ENCODE measurements around the gene APOBEC3G. TPM values are rescaled to one million over a fixed set of nuclear protein-coding genes. Genes with fewer than 3 reads are reported as not detected.

APOBEC3G gene
- total and polyA plus RNA-seq, 2 of the 13 experiments (the other 11 are each of a cell fraction or from before 2014, with no cell fraction given), result 3.2 to 4.1 TPM

GRCh38 chr22:39125622-39126021, 48.5 kb downstream of the APOBEC3G start:
- Histone ChIP-seq H3K36me3 (replicated peaks in 1 of 2; ENCODE audit: control insufficient read depth in 1 of 2, insufficient read depth in 2 of 2, low read length in 2 of 2) (no peaks in the 10 kb centered on the region), H3K79me2 (ENCODE audit: insufficient read depth, low read length) (no peaks in the 10 kb centered on the region), H3K9me3 (ENCODE audit: low read length) (no peaks in the 10 kb centered on the region), H3K4me2 (ENCODE audit: low read depth, low read length) (no peak overlapping the region), H3K4me3 (replicated peaks in 1 of 3; ENCODE audit: insufficient read depth in 1 of 3, low read depth in 2 of 3, low read length in 3 of 3) (no peak overlapping the region), H3K27ac (ENCODE audit: extremely low read length, insufficient read depth, low read length) (no peak overlapping the region), H4K20me1 (ENCODE audit: insufficient read depth, low read length) (no peaks in the 10 kb centered on the region), H3K9ac (ENCODE audit: insufficient read depth, low read depth, low read length) (no peak overlapping the region), H3K27me3 (ENCODE audit: control insufficient read depth in 1 of 2, insufficient read depth in 2 of 2, low read length in 2 of 2) (peaks cover 1 to 2% of the 10 kb centered on the region in 2 experiments; a peak in 1 of 5 replicates), H2AFZ (ENCODE audit: low read length) (no peak overlapping the region), H3K4me1 (ENCODE audit: insufficient read depth, low read length) (peaks cover 24% of the 10 kb centered on the region)
- FAIRE-seq (no peak), ATAC-seq (no peak), DNase-seq (ENCODE audit: low spot score) (no peak)
- WGBS (ENCODE audit: low lambda C conversion rate), result 31% methylated on average over 5 of the region's 5 CpGs
- no peak for TF ChIP-seq ZNF296 (CRISPR knock-in tag; conservative IDR thresholded peaks at IDR 0.05)
- no peak for TF ChIP-seq ZNF550 (CRISPR knock-in tag; IDR thresholded peaks at IDR 0.05; ENCODE audit: borderline replicate concordance)
- TF ChIP-seq ZNF580 (CRISPR knock-in tag; IDR thresholded peaks at IDR 0.05; ENCODE audit: borderline replicate concordance, low read depth), result no peak
- no peak for TF ChIP-seq ZNF329 (CRISPR knock-in tag; IDR thresholded peaks at IDR 0.05; ENCODE audit: low read depth)
- TF ChIP-seq ZNF616 (CRISPR knock-in tag; IDR thresholded peaks at IDR 0.05; ENCODE audit: low read depth), result no peak
- in situ Hi-C loops (cut with HindIII; ENCODE audit: extremely low pct_ligation_motif_present, low pct_unique_long_range_greater_than_20kb), result loop anchor here (10.0 kb wide), 1 partner anchor 251 kb away; the partner anchor contains the start of gene CBX6
- intact Hi-C loops (cut with micrococcal nuclease; ENCODE audit: unreplicated experiment), result no loop called here
- BruUV-seq (replicated peaks), result no TSS peak
- CTCF ChIA-PET (ENCODE audit: low intra/inter-chr PET ratio, low total read pairs), result no interaction called here
- POLR2A ChIA-PET, result no interaction called here

GRCh38 chr22:39128508-39128907, 51.4 kb downstream of the APOBEC3G start:
- POLR2A ChIA-PET, result no interaction called here
- H4K20me1 ChIP-seq (ENCODE audit: insufficient read depth, low read length), result no peaks in the 10 kb centered on the region
- no peak overlapping the region for H3K27ac ChIP-seq (ENCODE audit: extremely low read length, insufficient read depth, low read length)
- ATAC-seq (no peak), FAIRE-seq (no peak), DNase-seq (ENCODE audit: low spot score) (no peak)
- no peak overlapping the region for H2AFZ ChIP-seq (ENCODE audit: low read length)
- CTCF ChIA-PET (ENCODE audit: low intra/inter-chr PET ratio, low total read pairs), result no interaction called here
- H3K27me3 ChIP-seq (ENCODE audit: control insufficient read depth in 1 of 2, insufficient read depth in 2 of 2, low read length in 2 of 2), result 0 out of 5 replicates have a peak, but pooled peaks cover 1 to 2% of the 10 kb centered on the region in 2 experiments
- no TSS peak for BruUV-seq (replicated peaks)
- intact Hi-C loops (cut with micrococcal nuclease; ENCODE audit: unreplicated experiment), result no loop called here
- 53% methylated on average over 2 of the region's 6 CpGs for WGBS (ENCODE audit: low lambda C conversion rate)
- no peak overlapping the region for H3K9ac ChIP-seq (ENCODE audit: insufficient read depth, low read depth, low read length)
- H3K4me3 ChIP-seq (replicated peaks in 1 of 3; ENCODE audit: insufficient read depth in 1 of 3, low read depth in 2 of 3, low read length in 3 of 3), result no peak overlapping the region
- peak overlapping the region; percentile 28; the same call in 1 of the 2 replicates for H3K4me2 ChIP-seq (ENCODE audit: low read depth, low read length)
- in situ Hi-C loops (cut with HindIII; ENCODE audit: extremely low pct_ligation_motif_present, low pct_unique_long_range_greater_than_20kb), result loop anchor here (10.0 kb wide), 1 partner anchor 254 kb away; the partner anchor contains the start of gene CBX6
- no peaks in the 10 kb centered on the region for H3K9me3 ChIP-seq (ENCODE audit: low read length)
- TF ChIP-seq MATR3 (CRISPR knock-in tag; IDR thresholded peaks at IDR 0.05), result no peak
- TF ChIP-seq ZNF564 (CRISPR knock-in tag; IDR thresholded peaks at IDR 0.05), result peak; percentile 85; the same call in 1 of the 2 replicates
- H3K4me1 ChIP-seq (ENCODE audit: insufficient read depth, low read length), result peaks cover 39% of the 10 kb centered on the region
- no peaks in the 10 kb centered on the region for H3K36me3 ChIP-seq (replicated peaks in 1 of 2; ENCODE audit: control insufficient read depth in 1 of 2, insufficient read depth in 2 of 2, low read length in 2 of 2)
- H3K79me2 ChIP-seq (ENCODE audit: insufficient read depth, low read length), result no peaks in the 10 kb centered on the region

All from HepG2 (cell line).